NK-92 (cell line): ENCODE measurements around the gene TBC1D22A.

ENCODE experiments used
- DNase-seq: peaks from one replicate; lab custom pipeline; 2025; ENCODE audit not compliant: unreplicated experiment; lab: John Stamatoyannopoulos, UW

TBC1D22A gene

GRCh38 chr22:46854125-46854870, 91.8 kb downstream of the TBC1D22A start:
- DNase-seq: no peak

- no peak for DNase-seq
Observed at GRCh38 chr22:46855681-46856080, 93.2 kb downstream of the TBC1D22A start.

- DNase-seq: no peak
Observed at GRCh38 chr22:46856661-46857060, 94.2 kb downstream of the TBC1D22A start.

GRCh38 chr22:46857142-46857884, 94.9 kb downstream of the TBC1D22A start:
- no peak for DNase-seq

- no peak for DNase-seq
Observed at GRCh38 chr22:46857885-46858143, 95.4 kb downstream of the TBC1D22A start.

- DNase-seq: no peak
Observed at GRCh38 chr22:46858181-46858771, 95.8 kb downstream of the TBC1D22A start.

- DNase-seq: no peak
Observed at GRCh38 chr22:46860562-46860961, 98.1 kb downstream of the TBC1D22A start.

GRCh38 chr22:46861468-46862367, 99.3 kb downstream of the TBC1D22A start:
- no peak for DNase-seq

- no peak for DNase-seq
Observed at GRCh38 chr22:46862418-46863324, 100.2 kb downstream of the TBC1D22A start.

GRCh38 chr22:46863794-46864193, 101.3 kb downstream of the TBC1D22A start:
- DNase-seq: no peak

- no peak for DNase-seq
Observed at GRCh38 chr22:46864314-46865051, 102.0 kb downstream of the TBC1D22A start.

GRCh38 chr22:46865052-46865434, 102.6 kb downstream of the TBC1D22A start:
- DNase-seq: no peak

GRCh38 chr22:46865642-46866041, 103.2 kb downstream of the TBC1D22A start:
- DNase-seq: no peak

GRCh38 chr22:46866591-46866990, 104.1 kb downstream of the TBC1D22A start:
- DNase-seq: no peak

- DNase-seq: no peak
Observed at GRCh38 chr22:46867106-46867505, 104.7 kb downstream of the TBC1D22A start.

- no peak for DNase-seq
Observed at GRCh38 chr22:46869329-46869728, 106.9 kb downstream of the TBC1D22A start.

- no peak for DNase-seq
Observed at GRCh38 chr22:46869831-46870441, 107.5 kb downstream of the TBC1D22A start.

- no peak for DNase-seq
Observed at GRCh38 chr22:46871826-46872225, 109.4 kb downstream of the TBC1D22A start.

GRCh38 chr22:46875089-46875488, 112.6 kb downstream of the TBC1D22A start:
- no peak for DNase-seq
